NCI-H2029 (cell line): ENCODE results near the gene CD300C.
"Not testable (repeated sequence)": the region's sequence is repeated elsewhere in the genome, so short reads cannot be mapped to it uniquely, and the experiment has no call there.

ENCODE experiments used
- DNase-seq: peaks from one replicate; lab custom pipeline; 2025; lab: John Stamatoyannopoulos, UW

Gene CD300C

GRCh38 chr17:74561586-74561985 lies 15.7 kb upstream of the CD300C start:
- DNase-seq: no peak

- DNase-seq: no peak
Observed at GRCh38 chr17:74558882-74559519, 13.1 kb upstream of the CD300C start.

GRCh38 chr17:74558402-74558801 lies 12.5 kb upstream of the CD300C start:
- DNase-seq: not testable (repeated sequence)

GRCh38 chr17:74555427-74555940 lies 9.6 kb upstream of the CD300C start:
- no peak for DNase-seq

- no peak for DNase-seq
Observed at GRCh38 chr17:74554909-74555308, 9.0 kb upstream of the CD300C start.

GRCh38 chr17:74552037-74552436 lies 6.1 kb upstream of the CD300C start:
- DNase-seq: no peak

GRCh38 chr17:74550602-74551001 lies 4.7 kb upstream of the CD300C start:
- no peak for DNase-seq

- DNase-seq: no peak
Observed at GRCh38 chr17:74549343-74549742, 3.4 kb upstream of the CD300C start.

- peak; percentile 71 for DNase-seq
Observed at GRCh38 chr17:74547736-74548135, 1.8 kb upstream of the CD300C start.

GRCh38 chr17:74547264-74547663 lies 1.3 kb upstream of the CD300C start:
- DNase-seq: no peak

- DNase-seq: no peak
Observed at GRCh38 chr17:74546586-74546985, 671 bp upstream of the CD300C start.

GRCh38 chr17:74544991-74545842 lies 698 bp downstream of the CD300C start:
- no peak for DNase-seq

- DNase-seq: no peak
Observed at GRCh38 chr17:74543891-74544760, 1.8 kb downstream of the CD300C start.

GRCh38 chr17:74543406-74543805 lies 2.5 kb downstream of the CD300C start:
- DNase-seq: no peak

GRCh38 chr17:74542727-74543383 lies 3.1 kb downstream of the CD300C start:
- no peak for DNase-seq

- no peak for DNase-seq
Observed at GRCh38 chr17:74542166-74542565, 3.7 kb downstream of the CD300C start.

- DNase-seq: no peak
Observed at GRCh38 chr17:74541176-74542111, 4.5 kb downstream of the CD300C start.

- DNase-seq: no peak
Observed at GRCh38 chr17:74539281-74539820, 6.6 kb downstream of the CD300C start.

- DNase-seq: no peak
Observed at GRCh38 chr17:74536890-74537289, 9.0 kb downstream of the CD300C start.

- DNase-seq: no peak
Observed at GRCh38 chr17:74532115-74532514, 13.8 kb downstream of the CD300C start.
